GM21381 (cell line): ENCODE data around the gene ANAPC7.
A peak's percentile ranks its signal among the peaks of the same experiment; 100 is the strongest.
"Not testable (repeated sequence)": the region's sequence is repeated elsewhere in the genome, so short reads cannot be mapped to it uniquely, and the experiment has no call there.

Experiments used
- ATAC-seq: cut with Tn5 transposase; IDR thresholded peaks from one replicate; pipeline ENCODE4 v1.9.1; 2021; ENCODE audit warnings: mild to moderate bottlenecking, moderate library complexity; ENCODE audit not compliant: unreplicated experiment

Gene ANAPC7

DNA sequence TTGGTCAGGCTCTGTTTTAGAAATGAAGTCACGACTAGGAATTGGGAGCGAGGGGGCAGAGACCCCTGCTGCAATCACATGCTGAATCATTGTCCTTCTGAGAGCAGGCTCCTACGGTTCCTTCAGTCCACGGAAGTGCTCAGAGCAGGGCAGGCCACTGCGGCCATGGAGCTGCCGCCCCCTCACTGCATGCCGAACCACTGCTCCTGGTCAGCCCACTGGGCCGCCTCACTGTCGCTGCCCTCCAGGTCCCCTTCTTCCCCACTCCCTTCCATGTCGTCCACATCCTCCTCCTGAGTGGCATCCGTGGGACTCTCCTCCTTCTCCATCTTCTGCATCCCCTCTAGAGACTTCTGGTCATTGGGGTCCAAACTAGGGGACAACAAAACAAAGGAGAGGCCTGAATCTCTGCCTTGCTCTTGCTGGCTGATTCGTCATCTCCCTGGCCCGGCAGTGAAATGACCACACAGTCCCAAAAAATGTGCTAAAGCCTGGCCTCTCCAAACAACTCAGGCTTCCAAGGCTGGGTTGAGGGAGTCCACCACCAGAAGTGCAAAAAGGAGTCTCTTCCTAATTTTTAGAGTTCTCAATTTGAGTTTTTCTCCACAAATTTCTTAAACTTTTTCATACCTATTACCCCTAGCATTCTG, 29.4 kb downstream of the ANAPC7 start:
- ATAC-seq = no peak

DNA sequence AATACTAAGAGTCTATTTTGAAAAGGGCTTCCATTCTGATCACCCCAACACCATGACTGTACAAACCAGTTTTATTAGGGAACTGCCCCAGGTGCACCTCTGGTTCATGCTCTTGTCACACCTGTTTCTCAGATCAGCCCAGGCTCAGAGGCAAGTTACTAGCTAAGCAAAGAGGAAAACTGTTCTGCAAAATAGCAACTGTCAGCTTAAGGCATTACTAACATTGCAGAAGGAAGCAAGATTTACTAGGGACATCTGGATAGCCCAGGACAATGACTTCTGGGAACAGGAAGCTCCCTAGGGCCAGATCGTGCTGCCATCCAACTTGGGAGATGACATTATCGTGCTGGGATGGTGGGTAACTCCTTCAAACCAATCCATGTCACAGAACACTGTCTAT, 30.1 kb downstream of the ANAPC7 start:
- ATAC-seq = no peak

DNA sequence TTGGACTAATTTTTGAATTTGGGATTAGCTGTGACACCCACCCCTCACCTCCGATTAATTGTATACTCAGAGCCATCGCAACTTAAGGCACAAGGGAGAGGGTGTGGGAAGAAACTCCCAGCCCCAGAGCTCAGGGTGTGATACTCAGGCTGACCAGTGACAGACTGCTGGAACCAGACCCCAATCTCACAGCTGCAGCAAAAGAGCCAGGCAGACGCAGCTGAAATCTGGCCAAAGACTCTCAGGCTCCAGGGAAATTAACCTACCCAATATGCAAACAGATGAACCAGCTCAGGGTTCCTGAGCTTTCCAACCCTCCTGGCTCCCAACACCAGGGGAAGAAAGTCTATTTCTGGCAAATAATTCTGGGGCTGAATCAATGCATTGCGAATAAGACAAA, 30.5 kb downstream of the ANAPC7 start:
- no peak for ATAC-seq

DNA sequence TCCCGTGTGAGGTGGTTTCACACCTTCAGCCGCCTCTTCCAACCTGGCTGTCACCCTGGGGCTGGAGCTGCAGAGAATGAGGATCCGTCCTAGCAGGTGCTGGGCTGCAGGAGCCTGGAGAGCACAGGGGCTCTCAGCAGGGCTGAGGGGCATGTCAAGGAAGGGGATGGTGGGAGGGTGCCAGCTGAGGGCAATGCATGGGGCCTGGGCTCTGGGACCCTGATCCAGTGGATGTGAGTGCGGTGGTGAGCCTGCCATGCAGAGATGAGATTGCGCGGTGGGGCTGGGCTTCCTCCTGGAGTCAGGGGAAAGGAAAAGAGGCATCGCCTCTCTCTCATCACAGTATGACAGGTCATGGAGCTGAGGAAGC, 31.5 kb downstream of the ANAPC7 start:
- no peak for ATAC-seq

GRCh38 chr12:110371408-110372055, 32.0 kb downstream of the ANAPC7 start:
- ATAC-seq = peak; percentile 46

- no peak for ATAC-seq
Observed at GRCh38 chr12:110370732-110371231, 32.7 kb downstream of the ANAPC7 start.

- ATAC-seq = no peak
Observed at GRCh38 chr12:110369992-110370391, 33.5 kb downstream of the ANAPC7 start.

GRCh38 chr12:110367181-110367864, 36.2 kb downstream of the ANAPC7 start:
- no peak for ATAC-seq

DNA sequence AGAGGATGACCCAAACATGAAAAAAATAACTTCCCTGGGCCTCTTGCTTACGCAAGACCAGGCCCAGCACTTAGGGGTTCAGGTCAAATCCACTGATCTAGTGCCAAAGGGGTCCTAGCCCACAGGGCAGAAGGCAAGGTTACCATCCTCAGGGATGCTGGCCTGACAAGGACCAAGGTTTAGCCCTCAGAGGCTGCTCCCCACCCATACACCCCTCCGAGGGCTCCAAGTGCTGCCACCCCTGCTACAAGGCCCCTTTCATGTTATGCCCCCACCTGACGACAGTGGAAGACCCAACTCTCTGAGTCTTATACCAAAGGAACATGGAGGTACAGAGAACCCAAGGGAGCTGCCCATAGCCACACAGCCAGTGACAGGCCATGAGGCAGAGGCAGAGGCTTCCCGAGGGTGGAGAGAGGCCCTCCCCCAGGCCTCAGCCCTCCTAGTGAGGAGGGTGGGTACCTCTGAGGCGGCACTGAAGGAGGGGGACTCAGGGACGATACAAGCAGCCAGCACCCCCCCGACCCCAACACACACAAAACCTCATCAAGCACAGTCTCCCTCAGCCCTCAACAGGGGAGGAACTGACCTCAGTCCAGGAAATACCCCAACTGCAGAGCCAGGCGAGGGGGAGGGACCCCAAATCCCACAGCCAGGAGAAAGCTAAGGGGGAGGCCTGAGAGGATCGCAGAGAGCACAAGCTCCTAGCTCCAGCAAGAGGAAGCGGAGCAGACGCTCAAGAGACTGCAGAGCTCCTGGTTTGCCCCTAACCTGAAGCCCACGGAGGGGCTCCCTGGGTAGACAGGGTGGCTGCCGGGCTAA, 37.0 kb downstream of the ANAPC7 start:
- no peak for ATAC-seq

GRCh38 chr12:110365489-110366320, 37.8 kb downstream of the ANAPC7 start:
- no peak for ATAC-seq

- no peak for ATAC-seq
Observed at GRCh38 chr12:110361216-110361615, 42.3 kb downstream of the ANAPC7 start.

DNA sequence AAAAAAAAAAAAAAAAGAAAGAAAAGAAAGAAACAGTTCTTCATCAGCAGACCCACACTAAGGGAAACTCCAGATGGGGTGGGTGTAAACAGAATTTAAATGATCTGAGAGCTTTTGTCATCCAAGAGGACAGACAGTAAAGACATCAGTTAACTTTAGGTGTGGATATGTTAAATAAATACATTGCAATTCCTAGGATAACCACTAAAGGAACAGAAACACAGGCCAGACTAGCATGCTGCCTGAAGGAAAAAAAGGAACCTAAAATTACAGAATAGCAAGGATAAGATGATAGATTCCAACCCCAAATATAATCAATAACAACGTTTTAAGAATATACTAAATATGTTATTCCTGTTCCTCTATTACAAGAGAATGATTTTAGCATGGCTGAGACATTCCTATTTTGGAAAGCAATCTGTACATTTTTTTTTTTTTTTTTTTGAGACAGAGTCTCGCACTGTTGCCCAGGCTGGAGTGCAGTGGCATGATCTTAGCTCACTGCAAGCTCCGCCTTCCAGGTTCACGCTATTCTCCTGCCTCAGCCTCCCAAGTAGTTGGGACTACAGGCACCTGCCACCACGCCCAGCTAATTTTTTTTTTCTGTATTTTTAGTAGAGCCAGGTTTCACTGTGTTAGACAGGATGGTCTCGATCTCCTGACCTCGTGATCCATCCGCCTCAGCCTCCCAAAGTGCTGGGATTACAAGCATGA, 45.0 kb downstream of the ANAPC7 start:
- not testable (repeated sequence) for ATAC-seq

- ATAC-seq = no peak
Observed at GRCh38 chr12:110355073-110355472, 48.4 kb downstream of the ANAPC7 start.

DNA sequence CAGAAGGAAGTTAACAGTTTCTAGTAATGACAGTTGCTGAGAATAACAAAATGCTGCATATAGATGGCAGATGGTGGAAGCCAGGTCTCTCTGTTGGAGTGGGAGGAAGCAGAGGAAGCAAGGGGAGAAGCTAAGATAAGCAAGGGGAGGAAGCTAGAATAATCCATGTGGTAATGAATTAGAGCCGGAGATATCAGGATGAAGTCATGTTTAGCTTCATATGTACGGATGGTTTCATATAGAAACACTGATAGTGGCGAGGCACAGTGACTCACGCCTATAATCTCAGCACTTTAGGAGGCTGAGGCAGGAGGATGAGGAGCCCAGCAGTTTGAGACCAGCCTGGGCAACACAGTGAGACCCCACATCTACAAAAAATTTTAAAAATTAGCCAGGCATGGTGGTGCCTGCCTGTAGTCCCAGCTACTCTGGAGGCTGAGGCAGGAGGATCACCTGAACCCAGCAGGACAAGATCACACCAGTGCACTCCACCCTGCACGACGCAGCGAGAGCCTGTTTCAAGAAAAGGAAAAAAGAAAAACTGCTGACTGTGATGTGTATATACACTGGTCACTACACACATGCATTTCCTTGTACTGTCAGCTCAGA, 49.2 kb downstream of the ANAPC7 start:
- ATAC-seq = no peak

DNA sequence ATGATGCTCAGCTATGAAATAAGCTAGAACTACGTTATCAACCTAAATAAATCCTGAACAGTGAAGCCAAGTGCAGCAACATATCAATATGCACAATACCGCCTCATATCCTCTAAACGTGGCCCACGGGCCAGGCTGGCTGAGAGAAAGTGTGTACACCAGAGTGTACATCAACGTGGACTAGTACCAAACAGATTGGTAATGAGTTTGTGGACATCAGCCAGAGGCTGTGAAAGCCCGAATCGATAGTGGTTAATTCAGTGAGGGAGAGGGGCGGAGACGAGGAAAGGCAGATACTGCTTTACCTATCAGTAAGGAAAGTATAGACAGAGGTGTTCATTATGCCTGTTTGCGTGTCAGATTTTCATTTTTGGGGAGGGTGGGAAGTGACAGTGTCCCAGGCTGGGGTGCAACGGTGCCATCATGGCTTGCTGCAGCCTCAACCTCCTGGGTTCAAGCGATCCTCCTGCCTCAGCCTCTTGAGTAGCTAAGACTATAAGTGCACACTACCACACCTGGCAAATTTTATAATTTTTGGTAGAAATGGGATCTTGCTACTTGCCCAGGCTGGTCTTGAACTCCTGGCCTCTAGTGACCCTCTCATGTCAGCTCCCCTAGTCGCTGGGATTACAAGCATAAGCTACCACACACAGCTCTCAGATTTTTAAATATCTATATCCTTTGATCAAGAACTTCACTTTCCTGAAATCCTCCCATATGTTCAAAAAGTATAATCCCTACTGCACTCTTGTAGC, 50.1 kb downstream of the ANAPC7 start:
- ATAC-seq = no peak

DNA sequence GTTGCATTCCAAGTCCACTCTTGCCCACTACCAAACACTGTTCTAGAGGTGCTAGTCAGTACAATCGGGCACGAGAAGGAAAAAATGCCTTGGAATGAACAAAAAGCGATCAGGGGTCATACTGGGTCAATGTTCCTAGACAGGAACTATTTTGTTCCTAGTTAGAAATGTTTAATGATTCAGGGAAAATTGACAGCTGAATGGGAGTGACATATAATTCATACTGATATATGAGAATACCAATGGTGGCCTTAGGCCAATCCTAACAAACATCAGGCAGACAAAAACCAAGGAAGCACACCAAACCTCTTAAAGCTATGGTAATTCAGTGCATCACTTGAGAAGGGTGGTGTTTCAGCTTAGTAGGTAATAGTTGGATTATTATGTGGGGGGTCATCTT, 51.1 kb downstream of the ANAPC7 start:
- no peak for ATAC-seq

GRCh38 chr12:110351119-110351518, 52.4 kb downstream of the ANAPC7 start:
- ATAC-seq = no peak

DNA sequence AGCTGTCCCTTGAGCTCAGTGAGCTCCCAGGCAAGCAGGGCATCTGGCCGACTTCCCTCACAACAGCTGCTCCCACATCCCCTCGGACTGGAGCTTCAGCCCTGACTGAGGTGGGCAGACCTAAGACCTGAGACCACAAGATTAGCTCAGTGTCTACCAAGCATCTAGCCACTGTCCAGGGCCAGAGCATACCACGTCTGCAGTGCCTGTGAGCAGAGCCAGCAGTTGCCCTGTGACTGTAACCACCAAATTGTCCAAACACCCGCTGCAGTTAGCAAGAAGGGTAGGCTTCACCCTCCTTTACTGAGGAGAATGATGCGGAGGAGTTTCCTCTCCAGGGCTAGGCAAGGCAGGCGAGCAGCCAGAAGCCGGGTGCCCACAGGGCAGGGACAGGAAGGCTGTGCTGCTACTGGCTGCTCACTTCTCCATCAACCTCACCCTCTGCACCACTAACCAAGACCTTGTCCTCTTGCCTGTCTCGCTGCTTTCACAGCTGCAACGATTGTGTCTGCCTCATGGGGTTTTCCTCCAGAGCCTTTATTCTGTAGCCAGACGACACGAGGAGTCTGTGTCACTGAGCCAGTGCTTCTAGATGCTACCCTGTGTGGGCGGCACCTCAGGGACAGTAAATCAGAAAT, 53.9 kb downstream of the ANAPC7 start:
- ATAC-seq = no peak
